ENCODE measurements around the gene CC2D2A.

Gene CC2D2A

DNA sequence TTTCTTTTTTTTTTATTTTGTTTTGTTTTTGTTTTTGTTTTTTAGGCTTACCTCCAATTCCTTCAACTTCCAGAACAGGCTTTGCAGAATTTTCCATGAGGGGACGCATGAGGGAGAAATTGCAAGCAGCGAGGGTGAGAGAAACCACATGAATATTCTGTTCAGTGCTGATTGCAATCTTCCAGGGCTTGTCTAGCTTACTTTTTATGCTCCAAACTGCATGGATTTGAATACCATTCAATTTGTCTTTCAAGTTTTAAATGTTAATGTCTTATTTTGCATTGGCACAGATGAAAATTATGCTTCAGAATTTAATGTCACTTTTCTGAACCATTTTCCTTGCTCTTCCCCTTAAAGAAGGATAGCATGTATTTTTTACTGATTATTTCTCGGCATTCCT, 32.7 kb downstream of the CC2D2A start:
- no peak overlapping the region for H3K27ac ChIP-seq (replicated peaks)
- no peaks in the 10 kb centered on the region for H3K27me3 ChIP-seq (ENCODE audit: insufficient read depth, poor library complexity, severe bottlenecking)
- TF ChIP-seq POLR2AphosphoS5 (IDR thresholded peaks at IDR 0.05; ENCODE audit: low read depth) (no peak), SPI1 (IDR thresholded peaks at IDR 0.05; ENCODE audit: borderline replicate concordance, low read depth) (no peak), GABPA (IDR thresholded peaks at IDR 0.05; ENCODE audit: low read depth) (no peak), REST (IDR thresholded peaks at IDR 0.05; ENCODE audit: insufficient replicate concordance, low read depth) (no peak)
- TF ChIP-seq, protein P1, sequence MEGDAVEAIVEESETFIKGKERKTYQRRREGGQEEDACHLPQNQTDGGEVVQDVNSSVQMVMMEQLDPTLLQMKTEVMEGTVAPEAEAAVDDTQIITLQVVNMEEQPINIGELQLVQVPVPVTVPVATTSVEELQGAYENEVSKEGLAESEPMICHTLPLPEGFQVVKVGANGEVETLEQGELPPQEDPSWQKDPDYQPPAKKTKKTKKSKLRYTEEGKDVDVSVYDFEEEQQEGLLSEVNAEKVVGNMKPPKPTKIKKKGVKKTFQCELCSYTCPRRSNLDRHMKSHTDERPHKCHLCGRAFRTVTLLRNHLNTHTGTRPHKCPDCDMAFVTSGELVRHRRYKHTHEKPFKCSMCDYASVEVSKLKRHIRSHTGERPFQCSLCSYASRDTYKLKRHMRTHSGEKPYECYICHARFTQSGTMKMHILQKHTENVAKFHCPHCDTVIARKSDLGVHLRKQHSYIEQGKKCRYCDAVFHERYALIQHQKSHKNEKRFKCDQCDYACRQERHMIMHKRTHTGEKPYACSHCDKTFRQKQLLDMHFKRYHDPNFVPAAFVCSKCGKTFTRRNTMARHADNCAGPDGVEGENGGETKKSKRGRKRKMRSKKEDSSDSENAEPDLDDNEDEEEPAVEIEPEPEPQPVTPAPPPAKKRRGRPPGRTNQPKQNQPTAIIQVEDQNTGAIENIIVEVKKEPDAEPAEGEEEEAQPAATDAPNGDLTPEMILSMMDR (IDR thresholded peaks at IDR 0.05; ENCODE audit: insufficient read depth, low read length), result no peak
- no peak overlapping the region for H3K4me3 ChIP-seq (replicated peaks; ENCODE audit: insufficient read depth, low read length)
- no peak for DNase-seq (ENCODE audit: low read depth in 1 of 2, low spot score in 1 of 2)

- Histone ChIP-seq H3K27ac (replicated peaks) (no peak overlapping the region), H3K27me3 (ENCODE audit: insufficient read depth, poor library complexity, severe bottlenecking) (no peaks in the 10 kb centered on the region), H3K4me3 (replicated peaks; ENCODE audit: insufficient read depth, low read length) (no peak overlapping the region)
- TF ChIP-seq, protein P1 (IDR thresholded peaks at IDR 0.05; ENCODE audit: insufficient read depth, low read length), result no peak
- TF ChIP-seq POLR2AphosphoS5 (IDR thresholded peaks at IDR 0.05; ENCODE audit: low read depth), result no peak
- no peak for TF ChIP-seq GABPA (IDR thresholded peaks at IDR 0.05; ENCODE audit: low read depth)
- TF ChIP-seq SPI1 (IDR thresholded peaks at IDR 0.05; ENCODE audit: borderline replicate concordance, low read depth), result no peak
- no peak for TF ChIP-seq REST (IDR thresholded peaks at IDR 0.05; ENCODE audit: insufficient replicate concordance, low read depth)
- no peak for DNase-seq (ENCODE audit: low read depth in 1 of 2, low spot score in 1 of 2)
Observed at GRCh38 chr4:15504041-15504440, 34.4 kb downstream of the CC2D2A start.

DNA sequence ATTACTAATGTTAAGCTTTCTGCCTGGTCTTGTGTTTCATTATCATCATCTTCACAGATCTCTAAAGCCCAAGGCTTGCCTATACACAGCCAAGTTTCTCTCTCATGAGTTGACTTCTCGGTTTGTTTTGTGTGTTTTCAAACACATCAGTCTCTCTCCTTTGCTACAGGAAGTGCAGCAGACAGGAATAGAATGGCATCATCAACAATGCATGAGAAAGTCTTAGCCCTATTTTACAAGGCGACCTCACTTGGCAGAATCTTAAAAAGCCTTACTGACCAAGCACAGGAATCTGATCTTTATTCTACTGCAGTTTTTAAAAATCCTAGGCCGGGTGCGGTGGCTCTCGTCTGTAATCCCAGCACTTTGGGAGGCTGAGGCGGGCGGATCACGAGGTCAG, 36.8 kb downstream of the CC2D2A start:
- TF ChIP-seq, protein P1 (IDR thresholded peaks at IDR 0.05; ENCODE audit: insufficient read depth, low read length), result no peak
- TF ChIP-seq GABPA (IDR thresholded peaks at IDR 0.05; ENCODE audit: low read depth), result no peak
- TF ChIP-seq REST (IDR thresholded peaks at IDR 0.05; ENCODE audit: insufficient replicate concordance, low read depth), result no peak
- no peak for TF ChIP-seq SPI1 (IDR thresholded peaks at IDR 0.05; ENCODE audit: borderline replicate concordance, low read depth)
- H3K27ac ChIP-seq (replicated peaks), result no peak overlapping the region
- H3K4me3 ChIP-seq (replicated peaks; ENCODE audit: insufficient read depth, low read length), result no peak overlapping the region
- no peaks in the 10 kb centered on the region for H3K27me3 ChIP-seq (ENCODE audit: insufficient read depth, poor library complexity, severe bottlenecking)
- no peak for DNase-seq (ENCODE audit: low read depth in 1 of 2, low spot score in 1 of 2)

All from HL-60 (cell line).